ENCODE data around the gene SRC. TPM values are rescaled to one million over a fixed set of nuclear protein-coding genes. Genes with fewer than 3 reads are reported as not detected.
A peak's percentile ranks its signal among the peaks of the same experiment; 100 is the strongest.

SRC gene
- total RNA-seq, 1 experiment from 2014 or later: 10.5 TPM

DNA sequence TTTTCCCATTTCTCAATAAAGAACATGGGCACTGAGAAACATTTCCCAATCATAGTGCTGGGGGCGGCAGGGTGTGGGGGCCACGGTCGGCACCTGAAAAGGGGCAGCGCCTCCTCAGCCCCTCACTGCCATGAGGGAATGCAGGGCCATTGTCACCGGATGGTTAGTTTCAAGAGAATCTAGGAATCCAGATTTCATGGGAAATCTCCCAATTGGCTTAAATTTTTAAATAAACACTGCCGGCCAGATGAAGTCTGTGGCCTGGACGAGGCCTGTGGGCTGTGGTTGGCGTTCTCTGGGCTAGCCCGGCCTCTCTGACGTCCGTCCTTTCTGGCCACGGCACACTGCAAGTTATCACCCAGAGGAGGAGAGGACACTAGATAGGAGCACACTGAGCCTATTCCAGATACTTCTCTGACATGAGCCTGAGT lies 30.9 kb upstream of the SRC start:
- DNase-seq (ENCODE audit: low read depth): no peak

DNA sequence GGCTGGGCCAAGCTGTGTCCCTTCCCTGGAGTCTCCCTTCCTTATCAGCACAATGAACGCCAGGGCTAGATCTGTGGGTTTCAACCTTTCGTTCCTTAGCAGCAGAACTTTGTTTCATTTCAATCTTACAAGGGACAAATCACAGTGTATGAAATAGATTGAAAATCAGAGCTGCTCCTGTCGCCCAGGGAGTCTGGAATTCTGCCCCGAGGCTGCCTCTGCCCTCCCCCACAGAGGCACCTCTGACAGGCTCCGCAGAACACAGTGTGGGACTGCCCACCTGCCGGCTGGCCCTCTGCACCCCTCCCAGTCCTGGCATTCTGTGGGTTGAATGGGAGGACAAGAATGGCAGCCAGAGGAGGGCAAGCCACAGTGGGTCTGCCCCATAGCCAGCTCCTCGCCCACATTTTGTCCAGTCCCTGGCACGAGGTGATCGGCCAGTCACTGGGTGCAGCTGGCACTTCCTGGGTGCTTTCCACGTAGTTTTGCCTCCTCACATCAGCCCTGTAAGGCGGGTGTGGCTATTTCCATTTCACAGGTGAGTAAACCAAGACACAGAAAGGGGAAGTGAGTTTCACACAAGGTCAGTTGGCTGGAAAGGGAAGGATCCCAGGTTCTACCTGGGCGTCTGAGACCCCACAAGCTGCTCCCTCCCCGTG lies 30.4 kb upstream of the SRC start:
- DNase-seq (ENCODE audit: low read depth): no peak

DNA sequence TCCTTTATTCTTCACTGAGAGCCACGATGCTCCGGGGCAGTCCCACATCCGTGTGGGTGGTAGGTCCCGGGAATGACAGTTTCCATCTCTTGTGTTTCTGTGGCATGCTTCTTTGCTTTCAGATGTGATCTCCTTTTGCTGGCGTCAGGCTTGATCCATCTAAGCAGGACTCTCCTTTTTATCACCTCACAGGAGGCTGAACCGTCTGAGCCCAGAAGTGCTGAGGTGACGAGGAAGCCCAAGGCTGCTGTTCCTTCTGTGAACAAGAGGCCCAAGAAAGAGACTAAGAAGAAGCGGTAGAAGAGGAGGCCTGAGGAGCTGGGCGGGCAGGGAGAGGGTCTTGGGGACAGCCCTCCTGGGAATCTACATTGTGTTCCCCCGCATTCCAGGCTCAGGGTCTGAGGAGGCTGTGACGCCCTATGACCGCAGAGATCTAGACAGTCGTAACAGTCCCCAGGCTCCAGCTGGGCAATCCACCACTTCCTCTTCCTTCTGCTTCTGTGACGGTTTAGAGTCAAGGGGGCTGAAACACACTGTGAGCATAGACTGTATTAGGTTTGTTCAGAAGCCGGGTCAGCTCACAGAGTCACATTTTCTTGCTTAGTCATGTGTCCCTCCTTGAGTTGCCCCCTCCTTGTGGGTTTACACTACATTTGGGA lies 29.7 kb upstream of the SRC start:
- DNase-seq (ENCODE audit: low read depth): no peak

DNA sequence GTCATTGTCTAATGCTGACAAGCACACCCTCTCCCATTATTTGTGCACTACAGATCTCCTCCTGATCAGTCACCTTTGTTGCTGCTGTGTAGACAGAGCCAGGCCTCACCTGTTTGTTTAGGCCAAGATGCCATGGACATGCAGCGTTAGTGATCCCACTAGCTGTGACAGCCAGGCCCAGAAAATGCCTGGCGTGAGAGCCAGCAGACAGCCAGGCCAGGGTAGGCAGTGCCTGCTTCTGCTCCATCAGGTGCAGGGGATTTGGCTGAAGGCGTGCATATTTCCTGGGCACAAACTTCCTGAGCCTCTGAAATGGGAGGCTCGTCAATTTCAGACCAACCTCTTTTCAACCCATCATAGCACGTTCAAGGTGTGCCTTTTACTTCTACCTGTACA lies 29.2 kb upstream of the SRC start:
- DNase-seq (ENCODE audit: low read depth): no peak

DNA sequence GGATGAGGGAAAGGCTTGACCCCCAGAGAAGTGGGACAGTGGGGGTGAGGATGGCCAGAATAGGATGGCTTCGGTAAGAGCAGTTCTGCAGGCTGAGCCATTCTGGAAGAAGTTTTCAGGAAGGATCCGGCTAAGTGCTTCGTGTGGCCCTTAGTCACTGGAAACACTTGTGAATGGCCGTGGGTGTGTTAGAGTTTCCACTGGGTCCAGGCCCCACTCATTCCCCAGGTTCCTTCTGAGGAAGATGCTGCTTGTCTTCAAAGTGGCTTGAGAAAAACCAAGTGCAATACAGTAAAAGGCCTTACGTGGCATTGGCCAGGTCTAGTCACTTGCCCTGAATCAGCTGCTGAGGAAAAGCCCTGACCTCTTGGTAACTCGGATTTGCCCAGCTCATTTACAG lies 28.6 kb upstream of the SRC start:
- no peak for DNase-seq (ENCODE audit: low read depth)

DNA sequence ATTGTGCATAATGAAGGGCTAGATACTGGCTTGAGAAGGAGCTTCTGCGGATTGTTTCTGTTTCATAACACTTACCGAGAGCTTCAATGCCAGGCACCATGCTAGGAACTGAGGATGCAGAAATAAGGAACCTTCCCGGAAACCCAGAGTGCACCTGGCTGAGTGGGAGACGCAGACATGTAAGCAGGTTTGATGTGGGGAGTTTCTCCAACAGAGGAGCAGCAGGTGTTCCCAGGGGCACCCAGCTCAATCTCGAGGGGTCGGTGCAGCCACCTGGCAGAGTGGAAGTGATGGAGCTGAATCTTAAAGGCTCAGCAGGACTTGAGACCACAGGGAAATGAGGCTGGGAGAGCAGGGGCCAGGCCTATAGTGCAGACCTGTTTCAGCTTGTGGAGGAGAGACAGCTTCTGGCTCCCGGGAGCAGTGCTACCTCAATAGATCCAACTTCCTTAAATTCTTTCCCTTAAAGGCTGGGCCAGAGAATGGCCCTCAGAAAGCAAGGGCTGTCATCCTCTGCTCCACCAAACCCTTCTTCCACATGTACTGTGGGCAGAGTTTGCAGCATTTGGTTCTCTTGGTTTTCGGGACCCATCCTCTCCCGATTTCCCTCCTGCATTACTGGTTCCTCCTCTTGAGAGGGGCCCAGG lies 27.8 kb upstream of the SRC start:
- no peak for DNase-seq (ENCODE audit: low read depth)

DNA sequence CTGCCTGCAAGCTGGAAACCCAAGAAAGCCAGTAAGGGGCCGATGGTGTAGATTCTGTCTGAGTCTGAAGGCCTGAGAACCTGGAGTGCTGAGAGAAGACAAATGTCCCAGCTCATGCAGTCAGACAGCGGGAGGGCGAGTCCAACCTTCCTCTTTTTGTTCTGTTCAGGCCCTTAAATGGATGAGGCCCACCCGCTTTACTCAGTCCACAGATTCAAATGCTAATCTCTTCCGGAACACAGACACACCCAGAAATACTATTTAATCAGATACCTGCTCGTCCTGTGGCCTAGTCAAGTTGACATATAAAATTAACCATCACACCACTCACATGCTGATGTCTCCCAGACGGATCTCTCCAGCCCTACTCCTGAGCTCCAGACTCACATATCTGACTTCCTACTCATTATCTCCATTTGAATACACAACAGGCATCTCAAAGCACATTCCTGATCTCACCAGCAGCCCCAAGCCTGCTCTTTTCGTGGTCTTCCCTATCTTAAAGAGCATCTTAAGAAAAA lies 26.7 kb upstream of the SRC start:
- DNase-seq (ENCODE audit: low read depth): peak; percentile 44

DNA sequence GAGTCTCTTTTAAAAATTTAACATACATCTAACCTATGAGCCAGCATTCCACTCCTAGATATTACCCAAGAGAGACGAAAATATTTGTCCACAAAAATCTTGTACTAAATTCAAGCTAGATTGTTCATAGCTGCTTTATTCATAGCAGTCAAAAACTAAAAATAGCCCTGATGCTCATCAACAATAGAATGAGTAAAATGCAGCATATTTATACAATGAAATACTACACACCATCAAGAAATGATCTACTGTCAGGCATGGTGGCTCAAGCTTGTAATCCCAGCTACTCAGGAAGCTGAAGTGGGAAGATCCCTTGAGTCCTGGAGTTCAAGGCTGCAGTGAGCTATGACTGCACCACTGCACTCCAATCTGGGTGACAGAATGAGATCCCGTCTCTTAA lies 22.0 kb upstream of the SRC start:
- no peak for DNase-seq (ENCODE audit: low read depth)

DNA sequence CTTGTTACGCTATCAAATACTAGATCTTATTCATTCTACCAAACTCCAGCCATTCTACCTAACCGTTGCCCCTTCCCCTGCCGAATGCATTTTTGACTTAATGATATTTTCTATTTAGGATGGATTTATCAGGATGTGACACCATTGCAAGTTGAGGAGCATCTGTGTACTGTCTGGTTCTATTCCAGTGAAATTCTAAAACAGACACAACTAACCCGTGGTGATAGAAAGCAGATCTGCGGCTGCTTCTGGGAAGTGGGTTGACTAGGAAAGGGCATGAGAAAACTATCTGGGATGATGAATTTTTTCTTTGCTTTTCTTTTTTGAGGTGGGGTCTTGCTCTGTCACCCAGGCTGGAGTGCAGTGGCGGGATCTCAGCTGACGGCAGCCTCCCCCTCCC lies 20.7 kb upstream of the SRC start:
- DNase-seq (ENCODE audit: low read depth): no peak

DNA sequence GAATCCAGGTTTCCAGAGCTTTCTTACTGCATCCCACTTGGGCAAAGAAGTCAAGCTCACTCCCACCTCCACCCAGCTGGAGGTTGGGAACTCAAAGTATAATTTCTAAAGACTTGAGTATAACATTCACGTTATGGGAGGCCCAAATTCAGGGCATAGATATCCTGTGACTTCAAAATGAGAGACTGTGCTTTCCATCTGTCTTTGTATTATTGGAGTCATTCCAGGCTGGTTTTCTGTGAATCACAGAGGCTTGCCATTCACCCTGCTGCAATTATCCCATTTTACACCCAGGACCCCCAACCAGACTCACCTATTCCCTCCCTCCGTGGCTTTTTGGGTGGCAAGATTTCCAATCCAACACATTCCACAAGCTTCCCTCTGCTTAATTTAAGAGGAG lies 19.3 kb upstream of the SRC start:
- DNase-seq (ENCODE audit: low read depth): no peak

DNA sequence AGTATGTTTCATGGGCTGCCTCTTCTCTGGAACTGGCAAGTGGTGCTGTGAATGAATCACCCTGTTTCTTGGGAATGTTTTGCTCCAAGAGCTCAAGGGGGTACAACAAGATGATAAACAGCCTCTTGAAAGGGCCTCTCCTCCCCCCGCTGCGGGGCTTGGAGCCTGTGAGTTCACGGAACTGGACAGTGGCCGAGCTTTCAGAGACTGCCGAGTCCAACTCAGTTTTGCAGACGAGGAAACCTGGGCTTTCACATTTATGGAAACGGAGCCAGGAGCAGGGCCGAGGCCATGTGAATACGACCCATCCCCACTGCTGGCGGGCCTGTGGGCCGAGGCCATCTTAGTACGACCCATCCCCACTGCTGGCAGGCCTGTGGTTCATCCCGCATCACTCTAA lies 18.2 kb upstream of the SRC start:
- DNase-seq (ENCODE audit: low read depth): no peak

DNA sequence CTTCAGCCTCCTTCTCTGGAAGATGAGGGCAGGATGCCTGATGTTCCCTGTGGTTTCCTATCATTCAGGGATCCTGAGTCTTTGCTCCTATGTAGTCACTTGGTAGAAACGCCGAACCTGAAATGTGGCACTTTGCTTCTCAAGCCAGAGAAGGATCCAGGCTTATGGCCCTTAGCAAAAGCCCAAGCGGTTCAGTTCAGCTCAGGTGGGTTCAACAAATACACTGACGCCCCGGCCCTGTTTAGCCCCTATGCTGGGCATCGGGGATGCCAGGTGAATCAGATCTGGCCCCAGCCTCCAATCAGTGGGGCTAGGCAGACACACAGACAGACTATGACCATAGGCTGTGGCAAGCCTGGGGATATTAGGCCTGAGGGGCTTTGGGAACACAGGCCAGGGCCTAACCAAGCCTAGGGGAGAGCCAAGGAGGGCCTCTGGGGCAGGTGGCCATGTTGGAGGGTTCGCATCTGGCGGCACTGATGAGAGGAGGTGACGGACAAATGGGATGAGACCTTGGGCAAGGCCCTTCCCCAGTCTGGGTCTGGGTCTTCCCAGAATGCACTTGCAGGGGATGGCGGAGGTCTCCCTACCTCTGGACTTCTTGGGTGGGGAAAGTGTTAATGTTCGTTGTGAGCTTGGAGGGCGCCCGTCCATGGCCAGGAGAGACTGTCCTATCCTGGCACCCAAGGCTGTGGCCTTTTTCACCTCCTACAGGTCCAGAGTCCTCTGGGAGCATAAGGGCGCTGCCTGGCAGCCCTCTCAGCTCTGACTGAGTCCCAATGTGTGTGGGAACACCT lies 17.6 kb upstream of the SRC start:
- no peak for DNase-seq (ENCODE audit: low read depth)

DNA sequence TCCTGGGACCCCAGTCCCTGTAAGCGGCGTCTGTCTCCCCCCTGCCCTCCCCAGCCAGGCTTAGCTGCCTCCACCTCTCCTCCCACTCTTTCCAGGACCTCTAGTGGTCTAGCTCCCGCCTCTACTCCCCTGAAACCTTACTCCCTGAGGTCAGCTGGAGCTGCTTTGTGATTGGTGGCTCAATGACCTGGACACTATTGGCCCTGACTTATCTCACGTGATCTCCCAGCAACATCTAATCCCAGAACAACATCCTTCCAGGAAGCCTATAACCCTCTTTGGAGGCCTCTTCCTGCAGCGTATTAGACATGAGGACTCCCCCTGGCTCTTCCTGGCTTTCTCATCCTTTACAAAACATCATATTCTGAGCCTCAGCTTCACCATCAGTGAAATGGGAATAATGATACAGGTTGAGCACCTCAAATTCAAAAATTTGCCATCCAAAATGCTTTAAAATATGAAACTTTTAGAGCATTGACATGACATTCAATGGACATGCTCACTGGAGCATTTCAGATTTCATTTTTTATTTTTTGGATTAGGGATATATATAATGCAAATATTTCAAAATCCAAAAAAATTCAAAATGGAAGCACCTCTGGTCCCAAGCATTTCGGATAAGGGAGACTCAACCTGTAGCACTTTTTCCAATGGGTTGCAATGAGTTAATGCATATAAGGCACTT lies 16.3 kb upstream of the SRC start:
- no peak for DNase-seq (ENCODE audit: low read depth)

DNA sequence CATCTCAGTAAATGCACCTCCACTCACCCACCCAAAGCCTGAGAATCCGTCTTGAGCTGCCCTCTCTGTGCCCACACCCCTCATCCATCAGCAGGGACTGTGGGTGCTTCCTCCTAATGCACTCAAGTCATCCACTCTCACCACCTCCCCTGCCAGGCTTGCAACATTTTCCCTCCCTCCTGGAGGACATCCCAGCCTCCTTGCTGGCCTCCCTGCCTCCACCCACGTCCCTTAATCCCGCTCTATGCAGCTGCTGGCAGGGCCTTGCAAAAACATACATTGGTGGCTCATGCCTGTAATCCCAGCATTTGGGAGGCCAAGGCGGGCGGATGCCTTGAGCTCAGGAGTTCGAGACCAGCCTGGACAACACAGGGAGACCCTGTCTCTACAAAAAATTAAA lies 15.6 kb upstream of the SRC start:
- no peak for DNase-seq (ENCODE audit: low read depth)

DNA sequence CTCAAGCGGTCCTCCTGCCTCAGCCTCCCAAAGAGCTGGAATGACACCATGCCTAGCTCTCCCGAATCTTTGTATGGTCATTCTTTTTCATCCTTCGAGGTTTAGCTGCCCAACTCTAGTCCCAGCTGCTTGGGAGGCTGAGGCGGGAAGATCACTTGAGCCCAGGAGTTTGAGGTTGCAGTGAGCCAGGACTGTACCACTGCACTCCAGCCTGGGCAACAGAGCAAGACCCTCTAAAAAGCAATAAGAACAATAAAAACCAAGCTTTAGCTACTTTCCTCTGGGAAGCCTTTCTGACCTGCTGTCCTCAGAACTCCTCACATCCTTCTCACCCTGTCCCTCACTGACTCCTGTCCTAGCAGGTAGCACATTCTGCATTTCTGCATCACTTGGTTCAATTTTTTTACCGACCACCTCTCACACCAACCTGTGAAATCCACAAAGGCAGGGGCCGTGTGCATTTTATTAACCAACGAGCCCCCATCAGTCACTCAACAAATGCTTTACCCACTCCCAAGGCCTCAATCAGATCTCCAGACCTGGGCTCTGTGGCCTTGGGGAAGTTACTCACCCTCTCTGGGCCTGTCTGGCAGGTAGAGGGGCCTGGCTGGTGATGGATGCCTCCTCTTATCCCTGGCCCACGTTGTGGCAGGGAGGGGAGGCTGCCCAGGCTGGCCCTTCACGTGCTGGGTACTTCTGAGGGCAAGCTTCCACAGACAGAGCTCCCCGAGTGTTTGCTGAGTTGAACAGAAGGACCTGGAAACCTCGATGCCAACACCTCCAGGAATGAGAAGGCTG lies 14.7 kb upstream of the SRC start:
- no peak for DNase-seq (ENCODE audit: low read depth)

DNA sequence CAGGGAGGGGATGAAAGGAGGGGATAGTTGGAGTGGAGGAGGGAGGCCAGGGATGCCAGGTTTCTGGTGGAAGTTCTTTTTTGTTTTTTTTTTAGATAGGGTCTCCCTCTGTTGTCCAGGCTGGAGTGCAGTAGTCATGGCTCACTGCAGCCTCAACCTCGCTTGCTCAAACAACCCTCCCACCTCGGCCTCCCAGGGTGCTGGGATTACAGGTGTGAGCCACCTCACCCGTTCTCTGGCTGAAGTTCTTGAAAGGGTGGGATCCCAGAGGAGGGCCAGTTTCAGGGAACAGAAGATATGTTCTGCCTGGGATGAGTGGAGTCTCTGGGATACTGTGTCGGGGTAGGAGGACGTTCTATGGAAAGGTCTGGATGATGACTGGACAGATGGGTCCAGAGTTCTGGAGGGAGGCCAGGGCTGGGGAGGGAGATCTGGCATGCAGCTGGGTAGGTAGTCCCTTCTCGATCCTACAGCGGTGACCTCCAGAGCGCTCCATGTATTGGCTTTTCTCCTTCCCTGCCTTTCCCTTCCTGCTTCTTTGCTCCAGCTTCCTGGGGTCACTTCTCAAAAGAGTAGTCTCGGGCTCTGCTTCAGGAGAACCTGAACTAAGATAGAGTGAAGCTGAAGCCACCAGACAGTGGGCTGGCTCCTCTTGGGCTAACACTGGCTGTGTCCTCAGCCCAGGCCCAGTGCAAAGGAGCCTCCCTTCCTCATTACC lies 12.7 kb upstream of the SRC start:
- no peak for DNase-seq (ENCODE audit: low read depth)

DNA sequence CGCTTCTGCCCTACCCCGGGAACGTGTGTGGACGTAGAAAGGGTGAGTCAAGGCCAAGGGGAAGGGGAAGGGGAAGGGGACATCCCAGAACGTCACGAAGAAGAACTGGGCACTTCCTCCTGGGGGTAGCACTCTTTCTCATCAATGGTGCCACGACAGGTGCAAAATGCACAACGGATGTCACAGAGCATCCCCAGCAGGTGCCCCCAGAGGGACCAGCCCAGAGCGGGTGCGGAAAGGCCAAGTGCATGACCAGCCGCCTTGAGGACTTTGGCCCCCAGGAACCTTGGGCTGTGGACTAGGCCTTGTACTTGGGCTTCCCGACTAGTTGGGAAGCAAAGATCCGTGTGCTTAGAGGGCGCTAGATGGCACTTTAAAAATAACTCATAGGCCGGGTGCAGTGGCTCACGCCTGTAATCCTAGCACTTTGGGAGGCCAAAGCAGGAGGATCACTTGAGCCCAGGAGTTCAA lies 12.1 kb upstream of the SRC start:
- no peak for DNase-seq (ENCODE audit: low read depth)

DNA sequence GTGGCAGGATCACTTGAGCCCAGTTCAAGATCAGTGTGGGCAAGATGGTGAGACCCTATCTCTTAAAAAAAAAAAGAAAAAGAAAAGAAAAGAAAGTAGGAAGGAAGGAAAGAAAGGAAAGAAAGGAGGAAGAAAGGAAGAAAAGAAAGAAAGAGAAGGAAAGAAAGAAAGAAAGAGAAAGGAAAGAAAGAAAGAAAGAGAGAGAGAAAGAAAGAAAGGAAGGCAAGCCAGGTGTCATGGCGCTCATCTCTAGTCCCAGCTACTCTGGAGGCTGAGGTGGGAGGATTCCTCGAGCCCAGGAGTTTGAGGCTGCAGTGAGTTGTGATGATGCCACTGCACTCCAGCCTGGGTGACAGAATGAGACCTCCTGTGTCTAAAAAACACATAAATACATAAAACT lies 11.5 kb upstream of the SRC start:
- DNase-seq (ENCODE audit: low read depth): no peak

DNA sequence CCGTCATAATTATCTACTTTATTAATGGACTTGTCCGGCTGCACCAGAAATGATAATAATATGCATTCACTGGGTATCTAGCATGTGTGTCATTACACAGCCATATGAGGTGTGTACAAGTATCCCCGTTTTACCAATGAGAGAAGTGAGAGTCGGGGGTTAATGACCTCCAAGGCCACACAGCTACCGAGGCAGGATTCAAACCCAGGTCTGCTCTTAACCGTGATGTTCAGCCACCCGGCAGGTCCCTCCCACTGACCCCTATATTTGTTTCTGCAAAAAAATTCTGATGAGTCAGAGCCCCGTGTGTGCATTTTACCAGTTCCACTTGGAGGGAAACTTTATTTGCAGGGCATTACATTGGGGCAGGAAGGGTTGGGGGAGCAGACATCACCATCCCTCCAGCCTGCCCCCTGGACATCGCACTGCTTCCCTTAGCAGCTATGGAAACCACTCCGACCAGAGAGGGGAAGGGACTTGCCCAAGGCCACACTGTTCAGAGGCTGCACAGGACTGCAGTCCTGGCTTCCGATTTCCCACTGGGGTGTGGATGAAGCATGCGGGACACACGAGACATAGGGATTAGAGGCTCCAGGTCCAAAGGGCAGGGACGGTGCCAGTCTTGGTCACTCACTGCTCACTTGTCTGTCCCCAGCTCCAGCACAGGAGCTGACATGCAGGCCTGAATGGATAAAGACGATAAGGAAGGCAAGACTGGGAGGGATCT lies 10.1 kb upstream of the SRC start:
- no peak for DNase-seq (ENCODE audit: low read depth)

Data from RPMI7951 (cell line).